Measurements from ENCODE around the gene CD47. TPM values are rescaled to one million over a fixed set of nuclear protein-coding genes. Genes with fewer than 3 reads are reported as not detected.

CD47 gene
- total and polyA plus RNA-seq, 2 of the 4 experiments (the other 2 are of a cell fraction) = 45.9 to 52.0 TPM

DNA sequence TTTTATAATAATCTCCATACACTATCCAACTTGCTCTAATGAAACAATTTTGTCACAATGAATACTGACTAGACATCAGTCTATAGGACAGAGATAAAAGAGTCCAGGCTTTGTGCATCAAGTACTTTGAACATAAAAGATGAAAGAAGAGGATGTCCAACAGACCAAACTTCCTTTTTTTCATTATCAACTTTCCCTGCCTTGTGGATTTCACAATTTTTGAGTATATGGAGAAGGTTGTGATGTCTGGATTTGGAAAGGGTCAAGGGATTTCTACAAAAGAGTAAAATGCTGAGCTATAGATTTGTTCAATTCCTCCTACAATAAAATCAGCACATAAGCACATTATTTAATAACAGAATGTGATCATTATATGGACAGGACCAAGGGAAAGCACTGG is 25.7 kb downstream of the CD47 start:
- Histone ChIP-seq H3K4me3 (ENCODE audit: insufficient read depth, low read depth, low read length) (no peak overlapping the region), H2BK15ac (ENCODE audit: low read depth, low read length) (no peak overlapping the region), H3K18ac (ENCODE audit: low read depth, low read length) (no peak overlapping the region), H4K20me1 (ENCODE audit: insufficient read depth, low read length) (no peaks in the 10 kb centered on the region), H3K56ac (ENCODE audit: extremely low read depth, insufficient read depth, low read length) (no peak overlapping the region), H4K91ac (ENCODE audit: insufficient read depth, low read depth, low read length) (no peak overlapping the region), H3K27ac (ENCODE audit: insufficient read depth, low read length) (no peak overlapping the region), H2BK20ac (ENCODE audit: low read depth, low read length) (no peak overlapping the region), H3K4me2 (ENCODE audit: low read depth, low read length) (no peak overlapping the region), H3K23ac (ENCODE audit: low read depth, low read length) (no peak overlapping the region), H4K5ac (ENCODE audit: low read depth, low read length) (no peak overlapping the region), H2BK120ac (ENCODE audit: low read depth, low read length) (no peak overlapping the region), H3K27me3 (ENCODE audit: control insufficient read depth, insufficient read depth, low read length) (no peaks in the 10 kb centered on the region), H3K4me1 (ENCODE audit: control insufficient read depth, insufficient read depth, low read length) (peaks cover 4% of the 10 kb centered on the region), H2AK5ac (ENCODE audit: low read depth, low read length) (no peak overlapping the region), H2AFZ (replicated peaks; ENCODE audit: low read length, poor library complexity) (no peak overlapping the region), H3K4ac (ENCODE audit: low read depth, low read length) (no peak overlapping the region), H3K36me3 (ENCODE audit: control insufficient read depth, insufficient read depth, low read length) (peaks cover 7% of the 10 kb centered on the region; the same call in 1 of the 2 replicates), H3K9me1 (ENCODE audit: insufficient read depth, low read length) (peaks cover 7% of the 10 kb centered on the region), H4K8ac (ENCODE audit: low read depth in 2 of 2, low read length in 2 of 2) (no peak overlapping the region), H2BK5ac (ENCODE audit: low read depth, low read length, poor library complexity, severe bottlenecking) (no peak overlapping the region), H3K14ac (replicated peaks; ENCODE audit: low read depth, low read length) (no peak overlapping the region), H3K79me1 (ENCODE audit: low read depth in 1 of 2, low read length in 2 of 2) (peaks cover 22 to 44% of the 10 kb centered on the region in 2 experiments), H2AK9ac (replicated peaks; ENCODE audit: low read depth, low read length, poor library complexity) (no peak overlapping the region), H3K9ac (ENCODE audit: low read depth, low read length) (no peak overlapping the region), H3K9me3 (ENCODE audit: control insufficient read depth, insufficient read depth, low read length) (no peaks in the 10 kb centered on the region)
- in situ Hi-C loops (cut with MboI; ENCODE audit: low sequenced_read_pairs) (no loop called here), dilution Hi-C loops (cut with HindIII; ENCODE audit: low sequenced_read_pairs, unreplicated experiment) (no loop called here), intact Hi-C loops (cut with micrococcal nuclease) (loop anchor here (10.0 kb wide), 2 partner anchors 340 to 490 kb away; no protein-coding TSS in a partner anchor)
- ATAC-seq (ENCODE audit: low read depth) = no peak
- DNase-seq = no peak
- POLR2A ChIA-PET (ENCODE audit: unreplicated experiment) = no interaction called here
- TF ChIP-seq NFE2L2 (IDR thresholded peaks at IDR 0.05; ENCODE audit: low read depth, low read length) (no peak), POLR2A (IDR thresholded peaks at IDR 0.05; ENCODE audit: low read depth, low read length) (no peak), RCOR1 (IDR thresholded peaks at IDR 0.05; ENCODE audit: insufficient replicate concordance, low read length) (no peak), CHD1 (IDR thresholded peaks at IDR 0.05; ENCODE audit: low read depth, low read length) (no peak), MXI1 (IDR thresholded peaks at IDR 0.05; ENCODE audit: borderline replicate concordance, low read depth, low read length) (no peak), RAD21 (IDR thresholded peaks at IDR 0.05; ENCODE audit: low read length) (no peak), CEBPB (IDR thresholded peaks at IDR 0.05; ENCODE audit: low read depth, low read length) (no peak)
- CTCF ChIA-PET = no interaction called here
- BruUV-seq (replicated peaks) = no TSS peak

Data from IMR-90 (cell line).